Activated CD4-positive, alpha-beta T cell treated with anti-CD3 and anti-CD28 coated beads for 24 hours (primary cell): ENCODE results near the gene SLC34A1.
"Not testable (repeated sequence)": the region's sequence is repeated elsewhere in the genome, so short reads cannot be mapped to it uniquely, and the experiment has no call there.

ENCODE experiments used
- DNase-seq, 2 donors: peaks; one replicate each; pipeline ENCODE4 v3.0.0-alpha.2; 2020; ENCODE audit warnings: low read depth in 2 of 2

The SLC34A1 gene

GRCh38 chr5:177410575-177410974, 26.3 kb downstream of the SLC34A1 start:
- DNase-seq = no peak

- no peak for DNase-seq
These were observed 28.5 kb downstream of the SLC34A1 start for GRCh38 chr5:177412603-177413233.

GRCh38 chr5:177414481-177414880, 30.2 kb downstream of the SLC34A1 start:
- DNase-seq = no peak

- DNase-seq = not testable (repeated sequence)
These were observed 32.8 kb downstream of the SLC34A1 start for GRCh38 chr5:177417081-177417480.

- DNase-seq = no peak
These were observed 34.8 kb downstream of the SLC34A1 start for GRCh38 chr5:177419046-177419445.

GRCh38 chr5:177420472-177420871, 36.2 kb downstream of the SLC34A1 start:
- not testable (repeated sequence) for DNase-seq

GRCh38 chr5:177421062-177421798, 37.0 kb downstream of the SLC34A1 start:
- no peak for DNase-seq

GRCh38 chr5:177423671-177424070, 39.4 kb downstream of the SLC34A1 start:
- DNase-seq = no peak

- no peak for DNase-seq
These were observed 41.1 kb downstream of the SLC34A1 start for GRCh38 chr5:177425196-177425800.

- peak; percentile 99 to 100 for DNase-seq
These were observed 41.7 kb downstream of the SLC34A1 start for GRCh38 chr5:177425801-177426565.

- no peak for DNase-seq
These were observed 42.5 kb downstream of the SLC34A1 start, which contains the start of gene GRK6 for GRCh38 chr5:177426566-177427210. Gene GRK6 (plus strand): TSS chr5:177426676. CDS start chr5:177426846, 170 bp downstream.

- no peak for DNase-seq
These were observed 43.1 kb downstream of the SLC34A1 start for GRCh38 chr5:177427211-177427822.

GRCh38 chr5:177427919-177428573, 43.8 kb downstream of the SLC34A1 start:
- no peak for DNase-seq

GRCh38 chr5:177428574-177429217, 44.5 kb downstream of the SLC34A1 start:
- DNase-seq = no peak

- DNase-seq = peak; percentile 80 to 82
These were observed 45.2 kb downstream of the SLC34A1 start for GRCh38 chr5:177429248-177430040.

- DNase-seq = no peak
These were observed 46.1 kb downstream of the SLC34A1 start for GRCh38 chr5:177430140-177430951.

- no peak for DNase-seq
These were observed 46.7 kb downstream of the SLC34A1 start for GRCh38 chr5:177430972-177431316.
